Testis (tissue), 3 donors: ENCODE measurements around the gene KIAA0753. TPM values are rescaled to one million over a fixed set of nuclear protein-coding genes. Genes with fewer than 3 reads are reported as not detected.

Experiments
- DNase-seq: peaks from one replicate; pipeline ENCODE4 v3.0.0-alpha.2; 2019
- H3K27ac ChIP-seq, 2 donors: fragments of 200-600 bp; sonication (generic); one replicate each; pipeline ENCODE4 v1.5.1; 2019
- H3K27me3 ChIP-seq: fragments of 200-600 bp; sonication (generic); one replicate; pipeline ENCODE4 v1.5.1; 2019
- H3K36me3 ChIP-seq: fragments of 200-600 bp; sonication (generic); one replicate; pipeline ENCODE4 v1.5.1; 2017; ENCODE audit warnings: low read depth; ENCODE audit errors: missing control alignments
- H3K4me1 ChIP-seq: fragments of 200-600 bp; sonication (generic); one replicate; pipeline ENCODE4 v1.5.1; 2019
- H3K4me3 ChIP-seq, 2 donors: fragments of 200-600 bp; sonication (generic); one replicate each; pipeline ENCODE4 v1.5.1; 2017 to 2019
- H3K9me3 ChIP-seq: fragments of 200-600 bp; sonication (generic); one replicate; pipeline ENCODE4 v1.5.1; 2017
- CTCF ChIP-seq, 3 experiments: fragments of 450-650 bp in 2 of 3; fragments of 200-600 bp in 1 of 3; sonication (generic) in 1 of 3; IDR thresholded peaks; one replicate each; pipeline ENCODE4 v1.5.1; 2016 to 2019; ENCODE audit warnings: antibody characterized with exemption in 3 of 3, mild to moderate bottlenecking in 2 of 3, moderate library complexity in 1 of 3
- POLR2A ChIP-seq: fragments of 450-650 bp; IDR thresholded peaks from one replicate; pipeline ENCODE4 v1.6.1; 2017; ENCODE audit warnings: antibody characterized with exemption, mild to moderate bottlenecking, moderate library complexity
- WGBS, 2 donors: methylation state at CpG; one replicate each; pipeline ENCODE4 v1.1.5; 2018; 5-methylcytosine and 5-hydroxymethylcytosine counted together
- intact Hi-C: fragments of 100-400 bp; cut with DNase I; formaldehyde crosslinking; loops from one replicate; pipeline ENCODE4 v1.15.1; 2023; ENCODE audit warnings: low total_unique reads
- polyA plus RNA-seq: library from polyadenylated mRNA; stranded (reverse); fragments of 350-450 nt; fragmentation: Illumina TruSeq; extraction: RNeasy Lipid Tissue Mini Kit (QIAGEN cat#74804); gene quantifications from one replicate; pipeline ENCODE4 v1.2.3, GENCODE V29; 2014; ENCODE audit warnings: low read depth, low replicate concordance; ENCODE audit not compliant: insufficient read depth
- total RNA-seq, 2 donors: library from RNA; depleted of rRNA; stranded (reverse); fragments of >200 nt; gene quantifications; one replicate each; pipeline ENCODE4 v1.2.3, GENCODE V29; 2016

The KIAA0753 gene
- total and polyA plus RNA-seq, 3 donors from 2014 or later = 43.9 to 59.8 (median 44.7) TPM

- Histone ChIP-seq H3K4me1 (no peaks in the 10 kb centered on the region), H3K36me3 (no peaks in the 10 kb centered on the region), H3K4me3 (no peak overlapping the region), H3K9me3 (no peaks in the 10 kb centered on the region), H3K27ac (no peak overlapping the region), H3K27me3 (no peaks in the 10 kb centered on the region)
- TF ChIP-seq CTCF (IDR thresholded peaks at IDR 0.05) = no peak
- no peak for TF ChIP-seq POLR2A
- 84 to 85% methylated on average over 11 to 16 of the region's 16 CpGs for WGBS, 2 donors
- no peak for DNase-seq
- intact Hi-C loops = no loop called here
Observed at GRCh38 chr17:6543079-6544010, 97.2 kb downstream of the KIAA0753 start.

DNA sequence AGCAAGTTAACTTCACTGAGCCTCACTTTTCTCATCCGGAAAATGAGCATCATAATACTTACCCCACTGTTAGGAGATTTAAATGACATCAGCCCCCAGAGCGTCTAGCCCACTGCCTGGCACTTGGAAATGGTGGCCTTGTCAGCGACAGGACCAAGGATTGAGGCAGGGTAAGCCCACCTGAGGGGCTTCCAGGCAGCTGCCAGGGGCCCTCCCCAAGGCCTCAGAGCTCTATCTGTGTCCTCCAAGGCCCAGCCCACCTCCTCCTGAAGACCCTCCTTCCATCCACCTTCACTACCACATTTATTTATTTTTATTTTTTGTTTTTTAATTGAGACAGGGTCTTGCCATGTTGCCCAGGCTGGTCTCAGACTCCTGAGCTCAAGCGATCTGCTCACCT, 97.9 kb downstream of the KIAA0753 start:
- WGBS, 2 donors = 92 to 95% methylated on average over 4 of the region's 4 CpGs
- no peak for DNase-seq
- Histone ChIP-seq H3K4me3 (no peak overlapping the region), H3K27ac (no peak overlapping the region), H3K9me3 (no peaks in the 10 kb centered on the region), H3K27me3 (no peaks in the 10 kb centered on the region), H3K36me3 (no peaks in the 10 kb centered on the region), H3K4me1 (no peaks in the 10 kb centered on the region)
- TF ChIP-seq CTCF (IDR thresholded peaks at IDR 0.05) = no peak
- TF ChIP-seq POLR2A = no peak
- intact Hi-C loops = no loop called here

DNA sequence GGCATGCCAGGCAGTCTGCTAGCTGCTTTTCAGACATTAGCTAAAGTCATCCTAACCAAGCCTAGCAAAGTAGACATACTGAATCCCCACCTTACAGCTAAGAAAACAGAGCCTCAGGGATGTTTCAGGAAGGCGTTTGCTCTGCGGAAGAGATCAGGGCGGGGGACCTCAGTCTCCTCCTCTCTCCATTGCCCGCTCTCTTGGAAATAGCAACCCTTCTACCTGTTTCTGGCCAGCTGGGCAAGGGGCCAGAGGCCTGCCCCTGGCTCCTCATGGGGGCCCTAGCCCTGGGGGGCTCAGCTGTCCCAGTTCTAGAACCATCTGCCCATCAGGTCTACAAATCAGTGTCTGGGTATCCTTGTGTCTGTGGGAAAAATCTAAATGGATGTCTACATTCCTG, 98.6 kb downstream of the KIAA0753 start:
- no peak overlapping the region for H3K27ac ChIP-seq
- no peaks in the 10 kb centered on the region for H3K27me3 ChIP-seq
- 90 to 96% methylated on average over 4 of the region's 4 CpGs for WGBS, 2 donors
- intact Hi-C loops = no loop called here
- H3K4me3 ChIP-seq = no peak overlapping the region
- H3K4me1 ChIP-seq = no peaks in the 10 kb centered on the region
- H3K9me3 ChIP-seq = no peaks in the 10 kb centered on the region
- no peak for DNase-seq
- H3K36me3 ChIP-seq = no peaks in the 10 kb centered on the region
- TF ChIP-seq POLR2A = no peak

DNA sequence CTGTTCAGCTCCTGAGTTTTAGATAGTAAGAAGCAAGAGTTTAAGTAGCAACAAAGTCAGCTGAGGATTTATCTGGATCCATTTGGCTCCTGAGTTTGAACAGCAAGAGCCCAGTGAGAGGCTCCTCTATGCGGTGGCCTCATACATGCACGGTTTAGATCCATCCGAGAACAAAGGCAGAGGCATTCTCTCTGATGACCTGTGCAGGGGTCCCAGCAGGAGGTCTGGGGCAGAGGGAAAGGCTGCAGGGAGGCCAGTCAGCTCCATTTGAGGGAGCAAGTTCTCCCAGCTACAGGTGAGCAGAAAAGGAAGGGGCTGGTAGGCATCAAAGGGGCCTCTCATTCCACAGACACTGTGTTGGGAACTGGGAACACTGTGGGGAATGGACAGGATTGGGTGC, 100.6 kb downstream of the KIAA0753 start:
- intact Hi-C loops = no loop called here
- H3K27me3 ChIP-seq = no peaks in the 10 kb centered on the region
- no peak for DNase-seq
- no peaks in the 10 kb centered on the region for H3K9me3 ChIP-seq
- no peaks in the 10 kb centered on the region for H3K36me3 ChIP-seq
- no peaks in the 10 kb centered on the region for H3K4me1 ChIP-seq
- no peak overlapping the region for H3K27ac ChIP-seq
- H3K4me3 ChIP-seq = no peak overlapping the region
- TF ChIP-seq POLR2A (no peak), CTCF (IDR thresholded peaks at IDR 0.05) (no peak)
- 81 to 97% methylated on average over 3 of the region's 3 CpGs for WGBS, 2 donors

- no peak for DNase-seq
- Histone ChIP-seq H3K27ac (no peak overlapping the region), H3K36me3 (no peaks in the 10 kb centered on the region), H3K4me1 (no peaks in the 10 kb centered on the region), H3K4me3 (no peak overlapping the region), H3K9me3 (no peaks in the 10 kb centered on the region), H3K27me3 (no peaks in the 10 kb centered on the region)
- no peak for TF ChIP-seq POLR2A
- no peak for TF ChIP-seq CTCF (IDR thresholded peaks at IDR 0.05)
- WGBS, 2 donors = 92 to 94% methylated on average over 9 to 10 of the region's 10 CpGs
- intact Hi-C loops = no loop called here
Observed at GRCh38 chr17:6536566-6537065, 103.9 kb downstream of the KIAA0753 start.
